Measurements from ENCODE around the gene TMC1.

DNA sequence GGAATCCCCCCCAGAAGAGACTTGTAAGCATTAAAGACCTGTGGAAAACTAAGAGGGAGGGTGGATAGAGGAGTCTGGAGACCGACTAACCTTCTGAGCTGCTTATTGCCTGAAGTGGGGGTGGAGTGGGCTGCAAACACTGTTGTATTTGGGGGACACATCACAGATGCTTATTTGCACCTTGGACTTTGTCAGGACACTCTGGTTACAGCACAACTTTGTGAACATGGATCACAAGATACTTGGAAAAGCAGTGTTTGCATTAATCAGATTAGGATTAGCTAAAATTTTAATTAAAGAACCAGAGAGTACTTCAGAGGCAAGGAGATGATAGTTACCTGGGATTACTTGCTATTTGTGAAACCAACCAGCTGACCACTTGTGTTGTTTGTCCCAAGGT is 30.9 kb downstream of the TMC1 start:
- TF ChIP-seq EZH2 (IDR thresholded peaks at IDR 0.05), result no peak
- TF ChIP-seq CTCF (IDR thresholded peaks at IDR 0.05), result no peak
- no peak for TF ChIP-seq EZH2phosphoT487 (IDR thresholded peaks at IDR 0.05)

All from neural progenitor cell (in vitro differentiated cells).